AG20443 (cell line): ENCODE data around the gene VAV3.

ENCODE experiments used
- DNase-seq: peaks from one replicate; pipeline ENCODE4 v3.0.0; 2012; ENCODE audit warnings: low spot score, mixed read lengths

The VAV3 gene

GRCh38 chr1:107789817-107790524, 175.0 kb downstream of the VAV3 start:
- no peak for DNase-seq

- no peak for DNase-seq
These were observed 176.5 kb downstream of the VAV3 start for GRCh38 chr1:107788206-107789202.

GRCh38 chr1:107787299-107787698, 177.7 kb downstream of the VAV3 start:
- DNase-seq: no peak

- no peak for DNase-seq
These were observed 178.7 kb downstream of the VAV3 start for GRCh38 chr1:107786203-107786845.

- DNase-seq: no peak
These were observed 179.3 kb downstream of the VAV3 start for GRCh38 chr1:107785496-107786202.

GRCh38 chr1:107782217-107782845, 182.6 kb downstream of the VAV3 start:
- DNase-seq: peak; percentile 18

GRCh38 chr1:107781245-107781644, 183.7 kb downstream of the VAV3 start:
- DNase-seq: no peak

- DNase-seq: no peak
These were observed 187.3 kb downstream of the VAV3 start for GRCh38 chr1:107777664-107778047.

- no peak for DNase-seq
These were observed 187.9 kb downstream of the VAV3 start for GRCh38 chr1:107776900-107777663.

GRCh38 chr1:107771377-107771776, 193.6 kb downstream of the VAV3 start:
- DNase-seq: no peak

GRCh38 chr1:107767156-107767582, 197.8 kb downstream of the VAV3 start:
- DNase-seq: no peak

- no peak for DNase-seq
These were observed 198.4 kb downstream of the VAV3 start for GRCh38 chr1:107766533-107766932.

GRCh38 chr1:107762751-107763390, 202.1 kb downstream of the VAV3 start:
- DNase-seq: no peak

- DNase-seq: no peak
These were observed 204.9 kb downstream of the VAV3 start for GRCh38 chr1:107760065-107760464.

- peak; percentile 64 for DNase-seq
These were observed 214.5 kb downstream of the VAV3 start for GRCh38 chr1:107750364-107750959.

GRCh38 chr1:107748531-107748930, 216.4 kb downstream of the VAV3 start:
- DNase-seq: peak; percentile 39

- DNase-seq: no peak
These were observed 223.7 kb downstream of the VAV3 start for GRCh38 chr1:107741242-107741641.

- DNase-seq: no peak
These were observed 224.4 kb downstream of the VAV3 start for GRCh38 chr1:107740579-107740978.

GRCh38 chr1:107739651-107740050, 225.3 kb downstream of the VAV3 start:
- DNase-seq: no peak

GRCh38 chr1:107739201-107739600, 225.8 kb downstream of the VAV3 start:
- no peak for DNase-seq
